Activated T-cell treated with anti-CD3 and anti-CD28 coated beads, Interleukin-2, amount 50 U/mL, for 48 hours (primary cell): ENCODE results near the gene FRZB.
A peak's percentile ranks its signal among the peaks of the same experiment; 100 is the strongest.
"Not testable (repeated sequence)": the region's sequence is repeated elsewhere in the genome, so short reads cannot be mapped to it uniquely, and the experiment has no call there.

Experiments
- DNase-seq, 2 experiments: peaks; one replicate each; pipeline ENCODE4 v3.0.0-alpha.2; 2020

FRZB gene

GRCh38 chr2:182890305-182890704 lies 23.9 kb upstream of the FRZB start:
- DNase-seq, result no peak

- DNase-seq, result no peak
Observed at GRCh38 chr2:182887753-182888415, 21.4 kb upstream of the FRZB start.

GRCh38 chr2:182887093-182887492 lies 20.7 kb upstream of the FRZB start:
- no peak for DNase-seq

GRCh38 chr2:182885771-182886170 lies 19.3 kb upstream of the FRZB start:
- no peak for DNase-seq

GRCh38 chr2:182883451-182883850 lies 17.0 kb upstream of the FRZB start:
- DNase-seq, result no peak

- not testable (repeated sequence) for DNase-seq
Observed at GRCh38 chr2:182880100-182880499, 13.7 kb upstream of the FRZB start.

- not testable (repeated sequence) for DNase-seq
Observed at GRCh38 chr2:182876653-182877052, 10.2 kb upstream of the FRZB start.

GRCh38 chr2:182870227-182870626 lies 3.8 kb upstream of the FRZB start:
- DNase-seq, result peak; percentile 21 to 26

GRCh38 chr2:182868054-182868796 lies 1.8 kb upstream of the FRZB start:
- no peak for DNase-seq

GRCh38 chr2:182867426-182868053 lies 1.1 kb upstream of the FRZB start:
- DNase-seq, result no peak

- DNase-seq, result peak in 1 of 2 experiments; percentile 17
Observed at GRCh38 chr2:182866095-182866460, 359 bp downstream of the FRZB start.

GRCh38 chr2:182864949-182865570 lies 1.4 kb downstream of the FRZB start:
- no peak for DNase-seq

- no peak for DNase-seq
Observed at GRCh38 chr2:182863642-182864041, 2.8 kb downstream of the FRZB start.

GRCh38 chr2:182862091-182862490 lies 4.3 kb downstream of the FRZB start:
- DNase-seq, result no peak

GRCh38 chr2:182860858-182861257 lies 5.6 kb downstream of the FRZB start:
- DNase-seq, result no peak

- DNase-seq, result no peak
Observed at GRCh38 chr2:182858671-182859070, 7.8 kb downstream of the FRZB start.

- DNase-seq, result no peak
Observed at GRCh38 chr2:182855376-182855775, 11.1 kb downstream of the FRZB start.

GRCh38 chr2:182854375-182855105 lies 11.9 kb downstream of the FRZB start:
- DNase-seq, result no peak

- no peak for DNase-seq
Observed at GRCh38 chr2:182852801-182853200, 13.6 kb downstream of the FRZB start.

- no peak for DNase-seq
Observed at GRCh38 chr2:182852090-182852489, 14.3 kb downstream of the FRZB start.

GRCh38 chr2:182845794-182846417 lies 20.5 kb downstream of the FRZB start:
- no peak for DNase-seq

GRCh38 chr2:182836451-182836850 lies 30.0 kb downstream of the FRZB start:
- DNase-seq, result no peak
